ENCODE data around the gene PTCHD1. TPM values are rescaled to one million over a fixed set of nuclear protein-coding genes. Genes with fewer than 3 reads are reported as not detected.
A peak's percentile ranks its signal among the peaks of the same experiment; 100 is the strongest.

PTCHD1 gene
- total RNA-seq, 2 donors from 2014 or later: not detected

DNA sequence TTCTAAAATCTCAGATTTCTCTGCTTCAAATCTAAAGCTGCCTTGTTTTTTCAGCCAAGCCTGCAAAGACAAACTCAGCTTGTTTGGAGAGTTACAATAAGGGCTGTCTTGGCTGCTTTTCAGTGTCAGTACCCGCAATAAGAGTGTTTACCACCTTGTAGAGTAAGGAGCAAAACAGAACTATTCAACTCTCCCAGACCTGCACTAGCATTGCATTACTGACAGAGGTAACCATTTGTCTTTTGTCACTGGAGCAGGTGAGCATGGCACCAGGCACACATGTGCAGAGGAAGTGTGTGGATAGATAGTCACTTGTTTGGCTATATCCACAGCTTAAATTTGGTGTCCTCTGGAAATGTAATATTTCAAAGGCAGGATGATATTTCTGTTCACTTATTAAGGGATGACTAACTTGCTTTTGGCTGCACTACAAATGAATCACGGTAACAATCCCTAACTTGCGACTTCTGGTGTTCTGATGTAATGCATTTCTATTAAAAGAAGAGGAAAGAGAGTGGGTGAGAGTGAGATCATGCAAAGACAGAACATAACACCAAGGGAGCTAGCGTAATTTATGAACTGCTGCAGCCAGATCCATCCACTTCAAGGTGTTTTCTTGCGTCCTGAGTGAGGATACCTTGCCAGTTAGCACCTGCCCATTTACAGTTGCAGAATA lies 38.6 kb downstream of the PTCHD1 start:
- ATAC-seq: no peak
- no peaks in the 10 kb centered on the region for H3K36me3 Mint-ChIP-seq
- H3K27me3 Mint-ChIP-seq: peaks cover 0 to 15% of the 10 kb centered on the region in 2 donors
- H3K4me3 Mint-ChIP-seq: no peak overlapping the region
- no peaks in the 10 kb centered on the region for H3K4me1 Mint-ChIP-seq (ENCODE audit: low read depth in 2 of 2)
- DNase-seq (ENCODE audit: low spot score): no peak
- H3K9me3 Mint-ChIP-seq: no peaks in the 10 kb centered on the region
- no peak overlapping the region for H3K27ac Mint-ChIP-seq

DNA sequence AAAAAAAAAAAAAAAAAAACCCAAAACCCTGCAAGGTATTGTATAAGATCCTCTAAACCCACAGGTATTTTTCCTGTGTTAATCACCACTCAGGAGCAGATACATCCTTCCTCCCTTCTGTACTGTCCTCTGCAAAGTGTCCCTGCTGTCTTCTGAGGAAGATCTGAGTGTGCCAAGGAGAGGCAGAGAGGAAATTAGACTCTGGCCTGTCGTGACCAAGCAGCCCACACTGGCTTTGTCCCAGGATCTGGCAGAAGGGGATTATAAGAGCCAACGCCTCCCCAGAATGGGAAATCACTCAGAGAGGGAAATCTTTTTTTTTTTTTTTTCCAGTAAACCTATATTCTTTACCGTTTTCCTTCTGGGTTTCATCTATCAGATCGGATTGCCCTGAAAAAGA lies 39.6 kb downstream of the PTCHD1 start:
- no peak for DNase-seq (ENCODE audit: low spot score)
- no peaks in the 10 kb centered on the region for H3K4me1 Mint-ChIP-seq (ENCODE audit: low read depth in 2 of 2)
- H3K4me3 Mint-ChIP-seq: no peak overlapping the region
- ATAC-seq: no peak
- no peaks in the 10 kb centered on the region for H3K9me3 Mint-ChIP-seq
- H3K27ac Mint-ChIP-seq: no peak overlapping the region
- peaks cover 0 to 12% of the 10 kb centered on the region in 2 donors for H3K27me3 Mint-ChIP-seq
- H3K36me3 Mint-ChIP-seq: no peaks in the 10 kb centered on the region

DNA sequence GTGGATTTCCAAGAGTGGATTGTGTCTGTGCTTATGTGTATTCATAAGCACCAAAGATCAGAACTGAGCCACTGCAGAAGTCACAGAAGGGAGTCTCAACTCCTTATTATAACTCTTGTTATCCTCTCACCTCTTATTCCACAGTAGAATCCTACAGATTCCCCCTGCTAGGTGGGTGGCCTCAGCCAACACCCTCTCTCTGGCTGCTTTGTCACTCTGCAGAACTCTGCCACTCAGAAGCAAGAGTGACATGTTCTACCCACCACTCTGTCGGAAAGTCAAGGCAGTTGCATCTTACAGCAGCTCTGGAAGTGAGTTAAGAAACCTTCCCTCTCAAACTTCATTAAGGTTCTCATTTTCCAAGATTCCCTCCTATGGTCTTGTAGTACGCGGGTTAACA lies 41.9 kb downstream of the PTCHD1 start:
- no peaks in the 10 kb centered on the region for H3K9me3 Mint-ChIP-seq
- peaks cover under 1 to 1% of the 10 kb centered on the region in 2 donors for H3K4me1 Mint-ChIP-seq (ENCODE audit: low read depth in 2 of 2)
- no peak overlapping the region for H3K27ac Mint-ChIP-seq
- no peak for ATAC-seq
- H3K36me3 Mint-ChIP-seq: no peaks in the 10 kb centered on the region
- H3K27me3 Mint-ChIP-seq: peaks cover 1 to 10% of the 10 kb centered on the region in 2 donors
- DNase-seq (ENCODE audit: low spot score): no peak
- H3K4me3 Mint-ChIP-seq: no peak overlapping the region

- Mint-ChIP-seq H3K4me3 (no peak overlapping the region), H3K36me3 (no peaks in the 10 kb centered on the region), H3K9me3 (no peaks in the 10 kb centered on the region), H3K27me3 (peaks cover 7 to 10% of the 10 kb centered on the region in 2 donors), H3K4me1 (ENCODE audit: low read depth in 2 of 2) (peaks cover 5 to 6% of the 10 kb centered on the region in 2 donors), H3K27ac (no peak overlapping the region)
- ATAC-seq: no peak
- DNase-seq (ENCODE audit: low spot score): no peak
These were observed 45.9 kb downstream of the PTCHD1 start for GRCh38 chrX:23380581-23380980.

DNA sequence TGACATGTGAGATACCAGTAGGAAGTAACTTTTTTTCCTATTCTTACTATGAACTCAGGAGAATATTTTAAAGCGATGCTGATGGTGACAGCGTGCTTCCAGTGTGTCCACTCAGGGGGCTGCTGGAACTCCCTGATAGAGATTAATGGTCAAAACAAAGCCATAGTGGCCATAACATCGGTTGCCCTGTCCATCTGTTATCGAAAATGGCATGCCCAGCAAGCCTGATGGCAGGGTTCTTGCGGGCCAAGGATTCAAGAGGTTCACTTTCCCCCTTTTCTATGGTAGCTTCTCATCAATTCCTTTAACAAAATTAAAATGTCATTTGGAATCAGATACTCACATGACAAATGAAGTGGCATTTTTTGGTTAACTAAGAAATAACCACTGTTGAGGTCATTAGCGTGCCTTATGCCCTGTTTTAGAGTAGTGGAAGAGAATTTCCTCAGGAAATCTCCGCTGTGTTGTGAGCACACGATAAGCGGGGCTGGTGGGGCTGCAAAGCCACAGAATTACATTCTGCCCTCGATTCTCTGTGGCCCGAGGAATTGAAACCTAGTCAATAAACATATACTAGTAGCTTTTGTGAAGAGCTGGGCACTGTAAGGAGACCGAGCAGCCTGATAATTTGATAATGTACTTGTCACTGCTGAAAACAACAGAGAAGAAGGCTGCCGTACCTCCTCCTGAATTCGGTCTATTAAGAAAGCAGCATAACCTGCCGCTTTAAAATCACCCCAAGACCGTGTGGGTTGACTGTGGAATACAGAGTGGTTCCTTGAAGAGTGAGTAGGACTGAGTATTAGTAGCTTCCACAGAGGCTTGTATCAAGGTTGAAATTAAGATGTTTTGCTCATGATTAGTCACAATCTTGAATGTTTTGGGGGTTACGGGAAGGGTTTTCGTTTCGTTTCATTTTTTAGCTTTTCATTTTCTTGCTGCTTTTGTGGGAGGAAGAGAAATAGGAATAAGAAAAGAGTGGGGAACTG lies 46.7 kb downstream of the PTCHD1 start:
- no peak for ATAC-seq
- DNase-seq (ENCODE audit: low spot score): no peak
- peaks cover 7 to 10% of the 10 kb centered on the region in 2 donors for H3K27me3 Mint-ChIP-seq
- H3K9me3 Mint-ChIP-seq: no peaks in the 10 kb centered on the region
- no peak overlapping the region for H3K27ac Mint-ChIP-seq
- H3K4me3 Mint-ChIP-seq: peak overlapping the region; percentile 19
- H3K4me1 Mint-ChIP-seq (ENCODE audit: low read depth in 2 of 2): peaks cover 5 to 6% of the 10 kb centered on the region in 2 donors
- no peaks in the 10 kb centered on the region for H3K36me3 Mint-ChIP-seq

- Mint-ChIP-seq H3K27me3 (peaks cover 7 to 12% of the 10 kb centered on the region in 2 donors), H3K36me3 (no peaks in the 10 kb centered on the region), H3K9me3 (no peaks in the 10 kb centered on the region), H3K27ac (no peak overlapping the region), H3K4me1 (ENCODE audit: low read depth in 2 of 2) (peaks cover 5 to 6% of the 10 kb centered on the region in 2 donors), H3K4me3 (no peak overlapping the region)
- DNase-seq (ENCODE audit: low spot score): no peak
- ATAC-seq: no peak
These were observed 47.9 kb downstream of the PTCHD1 start for GRCh38 chrX:23382572-23382971.

DNA sequence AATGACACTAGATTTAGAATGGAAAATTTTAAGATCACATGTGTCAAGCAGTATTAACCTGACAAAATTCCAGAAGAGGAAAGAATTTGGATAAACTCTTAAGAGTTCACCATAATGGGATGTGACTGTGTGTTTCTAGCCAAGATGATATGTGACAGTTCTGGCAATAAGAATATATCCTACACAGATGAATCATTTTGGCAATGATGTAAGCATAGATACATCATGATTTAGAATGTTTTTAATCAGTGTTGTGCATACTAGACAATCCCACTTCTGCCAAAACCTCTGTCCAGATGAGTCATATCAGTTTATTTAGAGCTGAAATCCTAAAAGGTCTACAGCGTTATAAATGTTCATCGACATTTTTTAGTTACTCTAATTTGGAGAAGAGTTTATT lies 48.8 kb downstream of the PTCHD1 start:
- Mint-ChIP-seq H3K4me1 (ENCODE audit: low read depth in 2 of 2) (peaks cover 5 to 6% of the 10 kb centered on the region in 2 donors), H3K36me3 (no peaks in the 10 kb centered on the region), H3K27ac (no peak overlapping the region), H3K9me3 (no peaks in the 10 kb centered on the region), H3K27me3 (peaks cover 7 to 15% of the 10 kb centered on the region in 2 donors), H3K4me3 (no peak overlapping the region)
- ATAC-seq (no peak), DNase-seq (ENCODE audit: low spot score) (no peak)

DNA sequence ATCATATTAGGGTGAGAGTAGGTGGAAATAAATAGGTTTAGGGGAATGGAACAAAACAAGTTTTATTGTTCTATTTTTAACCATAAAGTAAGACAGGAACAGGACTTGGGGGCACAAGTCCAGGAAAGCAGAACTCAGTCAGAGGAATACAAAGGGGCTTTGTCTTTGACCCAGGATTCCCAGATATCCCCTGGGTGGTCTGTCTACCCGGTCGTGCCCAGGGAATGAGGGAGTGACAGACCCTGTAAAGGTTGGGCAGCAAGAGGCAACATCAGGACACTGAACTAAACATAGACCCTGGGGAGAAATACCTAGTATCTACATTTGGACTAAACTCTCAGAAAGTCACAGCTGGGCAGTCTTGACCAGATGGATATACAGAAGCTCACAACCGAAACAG lies 50.6 kb downstream of the PTCHD1 start:
- Mint-ChIP-seq H3K4me3 (no peak overlapping the region), H3K9me3 (no peaks in the 10 kb centered on the region), H3K27ac (no peak overlapping the region), H3K27me3 (peaks cover 7 to 19% of the 10 kb centered on the region in 2 donors), H3K36me3 (no peaks in the 10 kb centered on the region), H3K4me1 (ENCODE audit: low read depth in 2 of 2) (peaks cover 5 to 6% of the 10 kb centered on the region in 2 donors)
- ATAC-seq (peak in 1 of 2 donors; percentile 24), DNase-seq (ENCODE audit: low spot score) (no peak)

GRCh38 chrX:23386260-23386659 lies 51.6 kb downstream of the PTCHD1 start:
- H3K4me3 Mint-ChIP-seq: no peak overlapping the region
- H3K27ac Mint-ChIP-seq: no peak overlapping the region
- H3K27me3 Mint-ChIP-seq: peaks cover 7 to 19% of the 10 kb centered on the region in 2 donors
- H3K4me1 Mint-ChIP-seq (ENCODE audit: low read depth in 2 of 2): peaks cover 5 to 6% of the 10 kb centered on the region in 2 donors
- ATAC-seq: no peak
- no peaks in the 10 kb centered on the region for H3K9me3 Mint-ChIP-seq
- no peaks in the 10 kb centered on the region for H3K36me3 Mint-ChIP-seq
- no peak for DNase-seq (ENCODE audit: low spot score)

DNA sequence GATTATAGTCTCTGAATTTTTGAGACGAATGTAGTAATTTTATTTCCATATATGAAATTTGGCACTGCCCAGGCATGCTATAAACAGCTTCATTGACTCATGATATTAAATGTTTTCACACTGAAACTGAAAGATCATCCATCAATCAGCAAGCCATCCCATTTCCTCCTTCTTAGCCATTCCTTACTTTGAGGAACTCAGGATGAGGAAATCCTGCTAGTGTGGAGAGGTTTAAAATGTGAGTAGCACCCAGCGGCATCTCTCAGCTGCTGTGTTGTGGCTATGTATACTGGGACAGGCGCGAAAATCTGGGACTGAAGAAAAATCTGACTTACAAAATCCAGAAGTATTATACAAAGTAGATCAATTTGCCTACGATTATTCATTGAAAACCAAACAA lies 52.1 kb downstream of the PTCHD1 start:
- H3K27me3 Mint-ChIP-seq: peaks cover 4 to 15% of the 10 kb centered on the region in 2 donors

GRCh38 chrX:23387550-23388184 lies 53.0 kb downstream of the PTCHD1 start:
- Mint-ChIP-seq H3K4me3 (no peak overlapping the region), H3K4me1 (ENCODE audit: low read depth in 2 of 2) (no peaks in the 10 kb centered on the region), H3K36me3 (no peaks in the 10 kb centered on the region), H3K9me3 (no peaks in the 10 kb centered on the region), H3K27ac (no peak overlapping the region), H3K27me3 (peaks cover 0 to 12% of the 10 kb centered on the region in 2 donors)
- ATAC-seq (no peak), DNase-seq (ENCODE audit: low spot score) (no peak)

More for the DNA sequence above, 52.1 kb downstream of the PTCHD1 start:
- peaks cover 2 to 3% of the 10 kb centered on the region in 2 donors for H3K4me1 Mint-ChIP-seq (ENCODE audit: low read depth in 2 of 2)
- ATAC-seq (no peak), DNase-seq (ENCODE audit: low spot score) (no peak)
- no peaks in the 10 kb centered on the region for H3K9me3 Mint-ChIP-seq
- H3K36me3 Mint-ChIP-seq: no peaks in the 10 kb centered on the region
- H3K4me3 Mint-ChIP-seq: no peak overlapping the region
- H3K27ac Mint-ChIP-seq: no peak overlapping the region

DNA sequence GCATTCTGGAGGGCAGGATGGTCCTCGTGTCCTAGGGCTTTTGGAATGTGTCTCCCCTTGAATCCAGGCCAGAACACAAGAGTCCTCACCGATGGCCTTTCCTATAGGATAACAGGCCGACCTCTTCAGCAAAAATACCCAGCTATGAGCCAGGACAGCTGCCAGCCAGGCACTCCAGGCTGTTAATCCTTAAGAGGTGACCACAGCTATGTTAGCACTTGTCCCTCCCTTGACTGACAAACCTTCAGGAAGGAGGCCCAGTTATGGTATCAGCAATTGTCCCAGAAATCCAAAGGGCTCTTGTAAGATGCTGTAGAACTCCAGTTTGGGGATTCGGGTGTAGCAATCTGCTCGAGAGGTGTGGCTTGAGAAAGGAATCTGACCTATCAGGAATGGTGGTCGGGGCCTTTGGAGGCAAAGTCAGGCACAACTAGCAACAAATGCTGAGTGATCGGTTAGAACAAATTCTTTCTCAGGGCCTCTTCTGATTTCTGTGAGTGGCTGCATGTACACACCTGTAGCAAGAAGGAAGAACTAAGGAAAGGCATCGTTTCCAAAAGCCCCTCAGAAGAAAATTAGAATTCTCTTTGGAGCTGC lies 54.6 kb downstream of the PTCHD1 start:
- H3K9me3 Mint-ChIP-seq: no peaks in the 10 kb centered on the region
- ATAC-seq (no peak), DNase-seq (ENCODE audit: low spot score) (no peak)
- H3K4me3 Mint-ChIP-seq: no peak overlapping the region
- no peaks in the 10 kb centered on the region for H3K36me3 Mint-ChIP-seq
- no peak overlapping the region for H3K27ac Mint-ChIP-seq
- H3K27me3 Mint-ChIP-seq: peaks cover 0 to 11% of the 10 kb centered on the region in 2 donors
- no peaks in the 10 kb centered on the region for H3K4me1 Mint-ChIP-seq (ENCODE audit: low read depth in 2 of 2)

DNA sequence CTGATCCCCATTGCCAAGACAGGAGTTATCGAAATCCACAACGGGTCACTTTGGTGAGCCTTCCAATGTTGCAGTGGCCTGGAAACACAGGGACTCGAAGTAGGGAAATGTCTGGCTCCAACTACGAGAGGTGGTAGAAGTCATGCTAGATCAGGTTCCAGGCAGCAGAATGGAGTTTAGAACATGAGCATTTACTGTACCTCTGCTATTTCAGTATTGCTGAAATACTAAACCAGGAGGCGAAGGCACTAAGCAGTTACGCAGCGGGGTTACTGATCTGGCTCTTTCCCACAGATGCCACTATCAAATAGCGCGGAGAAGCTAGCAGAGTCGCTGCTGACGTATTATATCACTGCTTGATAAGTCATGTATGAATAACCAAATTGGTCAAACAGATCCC lies 56.3 kb downstream of the PTCHD1 start:
- Mint-ChIP-seq H3K4me3 (no peak overlapping the region), H3K27ac (no peak overlapping the region), H3K9me3 (no peaks in the 10 kb centered on the region), H3K27me3 (peaks cover 0 to 11% of the 10 kb centered on the region in 2 donors), H3K4me1 (ENCODE audit: low read depth in 2 of 2) (no peaks in the 10 kb centered on the region), H3K36me3 (no peaks in the 10 kb centered on the region)
- DNase-seq (ENCODE audit: low spot score) (no peak), ATAC-seq (no peak)
